Panc1 (cell line): Measurements from ENCODE around the gene ZNF391. TPM values are rescaled to one million over a fixed set of nuclear protein-coding genes. Genes with fewer than 3 reads are reported as not detected.

ENCODE experiments used
- ATAC-seq: fragments of 200-7000 bp; cut with Tn5 transposase; 2 replicates; pipeline ENCODE4 v1.9.1; 2020; ENCODE audit warnings: mild to moderate bottlenecking, moderate library complexity
- BruUV-seq: library from RNA; stranded (reverse); fragments of 400-500 nt; replicated peaks from 2 replicates; lab custom pipeline; 2021; lab: Mats Ljungman, UMichigan
- CTCF ChIA-PET: fragments of 300-600 bp; sonication (Branson Sonifier 250); formaldehyde crosslinking; loops from one replicate; lab custom pipeline; 2022; ENCODE audit warnings: antibody characterized with exemption; lab: Charles Lee
- POLR2A ChIA-PET: fragments of 300-600 bp; sonication (Branson Sonifier 250); formaldehyde crosslinking; loops from one replicate; lab custom pipeline; 2022; ENCODE audit warnings: antibody characterized with exemption; lab: Charles Lee
- DNase-seq: peaks from one replicate; pipeline ENCODE4 v3.0.0-alpha.2; 2010; ENCODE audit warnings: low read depth, low spot score
- H3K27ac ChIP-seq: 2 replicates; pipeline ENCODE4 v1.5.1; 2011; ENCODE audit warnings: mild to moderate bottlenecking, low read length, inconsistent platforms
- H3K27me3 ChIP-seq: fragments of 200-500 bp; sonication (Bioruptor generic); 2 replicates; pipeline ENCODE4 v1.6.0; 2014; ENCODE audit warnings: low read length, inconsistent platforms; ENCODE audit not compliant: control insufficient read depth, insufficient read depth
- H3K36me3 ChIP-seq: fragments of 200-500 bp; sonication (Bioruptor generic); 2 replicates; pipeline ENCODE4 v1.5.1; 2014; ENCODE audit warnings: inconsistent platforms, mild to moderate bottlenecking, low read length, moderate library complexity; ENCODE audit not compliant: control insufficient read depth, insufficient read depth
- H3K4me1 ChIP-seq: 2 replicates; pipeline ENCODE4 v1.5.1; 2011; ENCODE audit warnings: inconsistent platforms, mild to moderate bottlenecking, low read length, moderate library complexity; ENCODE audit not compliant: control insufficient read depth, insufficient read depth
- H3K4me3 ChIP-seq, 2 experiments: 2 replicates each; pipeline ENCODE4 v1.5.1; 2011 to 2012; ENCODE audit warnings: low read depth in 2 of 2, low read length in 2 of 2, mild to moderate bottlenecking in 2 of 2, inconsistent platforms in 1 of 2, moderate library complexity in 1 of 2
- H3K9me3 ChIP-seq: fragments of 200-500 bp; sonication (Bioruptor generic); 2 replicates; pipeline ENCODE4 v1.5.1; 2014; ENCODE audit warnings: low read depth, mild to moderate bottlenecking, inconsistent platforms, low read length, moderate library complexity; ENCODE audit not compliant: control insufficient read depth, insufficient read depth
- CTCF ChIP-seq: fragments of 450-650 bp; IDR thresholded peaks from 2 replicates; pipeline ENCODE4 v1.5.1; 2017; ENCODE audit warnings: mild to moderate bottlenecking
- in situ Hi-C: cut with HindIII; loops from 2 replicates; pipeline ENCODE4 v1.10.0; 2016; ENCODE audit warnings: low sequenced_read_pairs, low pct_unique_long_range_greater_than_20kb
- intact Hi-C: fragments of 100-400 bp; cut with micrococcal nuclease; formaldehyde crosslinking; loops from one replicate; pipeline ENCODE4 v1.10.0; 2022; ENCODE audit not compliant: unreplicated experiment
- total RNA-seq: library from RNA; stranded (reverse); gene quantifications from one replicate; pipeline ENCODE4 v1.2.1, GENCODE V29; 2021; ENCODE audit not compliant: unreplicated experiment

The ZNF391 gene
- total RNA-seq, 1 experiment from 2014 or later: 4.4 TPM

- intact Hi-C loops (no loop called here), in situ Hi-C loops (no loop called here)
- peaks cover 38% of the 10 kb centered on the region for H3K36me3 ChIP-seq
- ChIA-PET POLR2A (no interaction called here), CTCF (no interaction called here)
- BruUV-seq: TSS peak; percentile 36
- H3K27me3 ChIP-seq: no peaks in the 10 kb centered on the region
- no peaks in the 10 kb centered on the region for H3K4me1 ChIP-seq
- DNase-seq: no peak
- H3K27ac ChIP-seq: no peak overlapping the region
- no peak overlapping the region for H3K4me3 ChIP-seq
- no peak for TF ChIP-seq CTCF
- ATAC-seq: no peak
- H3K9me3 ChIP-seq: peaks cover 99% of the 10 kb centered on the region
These were observed 63.9 kb downstream of the ZNF391 start for GRCh38 chr6:27452496-27452897.

Other genes starting within 250 kb of the ZNF391 start
- 4.7 TPM for gene PRSS16, start 141.1 kb upstream of the ZNF391 start, total RNA-seq
- gene POM121L2, start 76.5 kb upstream of the ZNF391 start, total RNA-seq: not detected
- 7.8 TPM for gene ZNF184, start 84.3 kb downstream of the ZNF391 start, total RNA-seq